Vagina (tissue), 2 donors: ENCODE measurements around the gene AKR1B1. TPM values are rescaled to one million over a fixed set of nuclear protein-coding genes. Genes with fewer than 3 reads are reported as not detected.

Experiments used
- DNase-seq, 2 donors: peaks; one replicate each; pipeline ENCODE4 v3.0.0-alpha.2; 2017; ENCODE audit errors: extremely low spot score in 2 of 2
- H3K27ac ChIP-seq: fragments of 200-600 bp; sonication (generic); one replicate; pipeline ENCODE4 v1.5.1; 2019
- H3K27me3 ChIP-seq: fragments of 200-600 bp; sonication (generic); one replicate; pipeline ENCODE4 v1.5.1; 2019
- H3K36me3 ChIP-seq, 2 donors: fragments of 200-600 bp; sonication (generic); one replicate each; pipeline ENCODE4 v1.5.1; 2017 to 2019
- H3K4me1 ChIP-seq: fragments of 200-600 bp; sonication (generic); one replicate; pipeline ENCODE4 v1.5.1; 2019
- H3K4me3 ChIP-seq, 2 donors: fragments of 200-600 bp; sonication (generic); 1 replicate in 1 of 2; 2 replicates in 1 of 2; pipeline ENCODE4 v1.5.1; 2016 to 2019
- H3K9me3 ChIP-seq: fragments of 200-600 bp; sonication (generic); one replicate; pipeline ENCODE4 v1.5.1; 2019
- CTCF ChIP-seq, 3 experiments: fragments of 450-650 bp in 2 of 3; fragments of 200-600 bp in 1 of 3; sonication (generic) in 1 of 3; IDR thresholded peaks; one replicate each; pipeline ENCODE4 v1.5.1; 2017 to 2019; ENCODE audit warnings: antibody characterized with exemption in 3 of 3, mild to moderate bottlenecking in 2 of 3, moderate library complexity in 2 of 3
- POLR2A ChIP-seq, 2 donors: fragments of 450-650 bp; IDR thresholded peaks; one replicate each; pipeline ENCODE4 v1.6.1; 2017; ENCODE audit warnings: antibody characterized with exemption in 2 of 2, mild to moderate bottlenecking in 2 of 2, moderate library complexity in 2 of 2
- POLR2AphosphoS5 ChIP-seq, 2 donors: sonication (generic); formaldehyde crosslinking; IDR thresholded peaks; one replicate each; pipeline ENCODE4 v1.9.0; 2017; ENCODE audit warnings: antibody characterized with exemption in 2 of 2, mild to moderate bottlenecking in 2 of 2, low read depth in 1 of 2; ENCODE audit not compliant: insufficient read depth in 1 of 2
- intact Hi-C: fragments of 100-400 bp; cut with DNase I; formaldehyde crosslinking; loops from one replicate; pipeline ENCODE4 v1.15.1; 2023
- total RNA-seq: library from RNA; depleted of rRNA; stranded (reverse); fragments of >200 nt; gene quantifications from one replicate; pipeline ENCODE4 v1.2.3, GENCODE V29; 2016

AKR1B1 gene
- total RNA-seq, 1 donor from 2014 or later: 79.1 TPM

GRCh38 chr7:134477954-134478353 is 19.1 kb upstream of the AKR1B1 start:
- intact Hi-C loops: no loop called here
- TF ChIP-seq POLR2A (IDR thresholded peaks at IDR 0.05): no peak
- no peak for TF ChIP-seq CTCF (IDR thresholded peaks at IDR 0.05)
- no peak for TF ChIP-seq POLR2AphosphoS5 (IDR thresholded peaks at IDR 0.05; ENCODE audit: insufficient read depth in 1 of 2, low read depth in 1 of 2)
- no peaks in the 10 kb centered on the region for H3K4me1 ChIP-seq
- H3K4me3 ChIP-seq: no peak overlapping the region
- H3K36me3 ChIP-seq: no peaks in the 10 kb centered on the region
- H3K27me3 ChIP-seq: no peaks in the 10 kb centered on the region
- no peak overlapping the region for H3K27ac ChIP-seq
- no peaks in the 10 kb centered on the region for H3K9me3 ChIP-seq
- no peak for DNase-seq

- no peak overlapping the region for H3K4me3 ChIP-seq
- H3K9me3 ChIP-seq: no peaks in the 10 kb centered on the region
- H3K27me3 ChIP-seq: no peaks in the 10 kb centered on the region
- no peak for DNase-seq
- TF ChIP-seq POLR2A (IDR thresholded peaks at IDR 0.05): no peak
- no peaks in the 10 kb centered on the region for H3K4me1 ChIP-seq
- H3K27ac ChIP-seq: no peak overlapping the region
- no peaks in the 10 kb centered on the region for H3K36me3 ChIP-seq
- intact Hi-C loops: no loop called here
Observed at GRCh38 chr7:134476044-134476443, 17.1 kb upstream of the AKR1B1 start.

GRCh38 chr7:134474828-134475227 is 15.9 kb upstream of the AKR1B1 start:
- H3K27ac ChIP-seq: no peak overlapping the region
- TF ChIP-seq CTCF (IDR thresholded peaks at IDR 0.05) (no peak), POLR2AphosphoS5 (IDR thresholded peaks at IDR 0.05; ENCODE audit: insufficient read depth in 1 of 2, low read depth in 1 of 2) (no peak), POLR2A (IDR thresholded peaks at IDR 0.05) (no peak)
- DNase-seq: no peak
- H3K36me3 ChIP-seq: no peaks in the 10 kb centered on the region
- H3K4me3 ChIP-seq: no peak overlapping the region
- H3K9me3 ChIP-seq: no peaks in the 10 kb centered on the region
- no peaks in the 10 kb centered on the region for H3K4me1 ChIP-seq
- no peaks in the 10 kb centered on the region for H3K27me3 ChIP-seq
- intact Hi-C loops: no loop called here

- no peak overlapping the region for H3K27ac ChIP-seq
- H3K4me1 ChIP-seq: no peaks in the 10 kb centered on the region
- TF ChIP-seq CTCF (IDR thresholded peaks at IDR 0.05) (no peak), POLR2A (IDR thresholded peaks at IDR 0.05) (no peak), POLR2AphosphoS5 (IDR thresholded peaks at IDR 0.05; ENCODE audit: insufficient read depth in 1 of 2, low read depth in 1 of 2) (no peak)
Observed at GRCh38 chr7:134473861-134474291, 15.0 kb upstream of the AKR1B1 start.

GRCh38 chr7:134472572-134473244 is 13.8 kb upstream of the AKR1B1 start:
- Histone ChIP-seq H3K4me1 (no peaks in the 10 kb centered on the region), H3K9me3 (no peaks in the 10 kb centered on the region), H3K4me3 (no peak overlapping the region), H3K27me3 (no peaks in the 10 kb centered on the region), H3K36me3 (no peaks in the 10 kb centered on the region), H3K27ac (no peak overlapping the region)
- no peak for DNase-seq
- intact Hi-C loops: no loop called here
- TF ChIP-seq POLR2AphosphoS5 (IDR thresholded peaks at IDR 0.05; ENCODE audit: insufficient read depth in 1 of 2, low read depth in 1 of 2): no peak
- TF ChIP-seq POLR2A (IDR thresholded peaks at IDR 0.05): no peak
- TF ChIP-seq CTCF (IDR thresholded peaks at IDR 0.05): no peak

More at GRCh38 chr7:134473861-134474291, 15.0 kb upstream of the AKR1B1 start:
- no peaks in the 10 kb centered on the region for H3K9me3 ChIP-seq
- intact Hi-C loops: no loop called here
- DNase-seq: no peak
- no peaks in the 10 kb centered on the region for H3K36me3 ChIP-seq
- H3K4me3 ChIP-seq: no peak overlapping the region
- H3K27me3 ChIP-seq: no peaks in the 10 kb centered on the region
